Neural cell (in vitro differentiated cells): ENCODE measurements around the gene IRX6.

Experiments used
- CTCF ChIP-seq: fragments of 450-650 bp; IDR thresholded peaks from 2 replicates; pipeline ENCODE4 v1.5.1; 2014; ENCODE audit warnings: antibody characterized with exemption, mild to moderate bottlenecking, moderate library complexity; ENCODE audit not compliant: poor library complexity, severe bottlenecking
- EZH2 ChIP-seq: fragments of 200-600, 300-800 bp; shearing (Covaris generic), sonication (generic); IDR thresholded peaks from 2 replicates; pipeline ENCODE4 v1.6.1; 2014; ENCODE audit warnings: antibody characterized with exemption, low read length, borderline replicate concordance, mild to moderate bottlenecking; ENCODE audit not compliant: insufficient read depth, poor library complexity, severe bottlenecking
- POLR2AphosphoS5 ChIP-seq: IDR thresholded peaks from 2 replicates; pipeline ENCODE4 v1.6.1; 2012
- RAD21 ChIP-seq: fragments of 450-650 bp; conservative IDR thresholded peaks from 2 replicates; pipeline ENCODE4 v1.6.1; 2014; ENCODE audit warnings: antibody characterized with exemption, mild to moderate bottlenecking, moderate library complexity
- REST ChIP-seq: IDR thresholded peaks from 2 replicates; pipeline ENCODE4 v1.6.1; 2012; ENCODE audit warnings: borderline replicate concordance
- SMC3 ChIP-seq: fragments of 450-650 bp; conservative IDR thresholded peaks from 2 replicates; pipeline ENCODE4 v1.6.1; 2014; ENCODE audit warnings: antibody characterized with exemption, mild to moderate bottlenecking, moderate library complexity; ENCODE audit not compliant: poor library complexity

- TF ChIP-seq CTCF, result no peak
- no peak for TF ChIP-seq REST
- TF ChIP-seq RAD21, result no peak
- TF ChIP-seq SMC3, result no peak
- no peak for TF ChIP-seq POLR2AphosphoS5
- no peak for TF ChIP-seq EZH2
Measured at GRCh38 chr16:55376045-55376444, 52.0 kb downstream of the IRX6 start.
